Activated T-cell treated with anti-CD3 and anti-CD28 coated beads, Interleukin-2, amount 50 U/mL, for 24 hours (primary cell): ENCODE data around the gene OLFML1.

Experiments used
- DNase-seq: peaks from one replicate; pipeline ENCODE4 v3.0.0-alpha.2; 2020
- H3K27ac Mint-ChIP-seq: 2 replicates; pipeline ENCODE4 v1.8.0; 2020; ENCODE audit warnings: mild to moderate bottlenecking, mixed read lengths
- H3K27me3 Mint-ChIP-seq: 2 replicates; pipeline ENCODE4 v1.8.0; 2020; ENCODE audit warnings: mixed read lengths
- H3K36me3 Mint-ChIP-seq: 2 replicates; pipeline ENCODE4 v1.8.0; 2020; ENCODE audit warnings: low read depth, mixed read lengths
- H3K4me1 Mint-ChIP-seq: 2 replicates; pipeline ENCODE4 v1.8.0; 2020; ENCODE audit warnings: low read depth, mixed read lengths
- H3K4me3 Mint-ChIP-seq: 2 replicates; pipeline ENCODE4 v1.8.0; 2020; ENCODE audit warnings: mild to moderate bottlenecking, moderate library complexity, mixed read lengths
- H3K9me3 Mint-ChIP-seq: 2 replicates; pipeline ENCODE4 v1.8.0; 2020; ENCODE audit warnings: mixed read lengths

Gene OLFML1

DNA sequence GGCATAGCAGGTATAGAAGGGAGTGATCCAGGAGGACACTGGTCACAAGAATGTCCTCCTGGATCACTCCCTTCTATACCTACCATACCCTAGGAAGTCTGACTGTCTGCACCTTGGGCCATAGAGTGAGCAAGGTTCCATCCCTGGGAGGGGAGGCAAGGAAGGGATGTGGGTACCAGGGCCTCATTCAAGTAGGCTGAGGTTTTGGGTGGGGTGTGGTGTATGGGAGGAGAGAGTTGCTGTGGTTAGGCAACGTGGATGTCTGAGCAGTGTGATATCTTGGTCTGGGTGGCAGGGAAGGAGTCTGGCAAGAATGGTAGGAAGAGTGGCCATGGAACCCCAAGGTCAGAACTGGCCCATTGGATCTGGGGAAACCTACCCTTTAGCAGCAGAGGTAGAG is 41.7 kb downstream of the OLFML1 start:
- Mint-ChIP-seq H3K27me3 (no peaks in the 10 kb centered on the region), H3K27ac (peak overlapping the region; percentile 16), H3K4me1 (peaks cover 49% of the 10 kb centered on the region), H3K9me3 (no peaks in the 10 kb centered on the region), H3K36me3 (no peaks in the 10 kb centered on the region), H3K4me3 (no peak overlapping the region)
- DNase-seq, result no peak

DNA sequence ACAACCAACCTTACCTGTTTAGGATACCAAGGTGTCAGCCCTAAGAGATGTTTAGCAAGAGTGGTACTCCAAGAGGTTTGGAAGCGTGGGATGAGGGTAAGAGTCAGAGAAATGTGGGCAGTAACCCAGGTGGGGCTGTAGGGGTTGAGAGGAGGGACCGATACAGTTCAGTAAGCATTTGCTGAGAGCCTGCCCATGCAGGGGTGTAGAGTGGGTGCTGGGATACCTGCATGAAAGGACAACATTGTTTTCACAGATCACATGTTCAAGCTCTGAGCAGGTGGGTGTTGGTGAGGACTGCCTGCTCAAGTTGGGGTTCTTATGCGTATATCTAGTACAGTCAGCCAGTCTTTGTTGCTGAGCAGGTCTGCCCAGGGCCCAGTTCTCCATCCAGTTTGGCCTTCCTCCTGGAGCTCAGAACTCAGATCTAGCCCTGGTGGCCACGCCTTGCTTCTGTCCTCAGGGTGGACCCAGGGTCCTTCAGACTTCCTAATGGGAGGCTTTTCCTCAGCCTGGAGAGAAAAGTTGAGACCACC is 43.3 kb downstream of the OLFML1 start:
- Mint-ChIP-seq H3K4me3 (no peak overlapping the region), H3K27ac (peak overlapping the region; percentile 20), H3K9me3 (no peaks in the 10 kb centered on the region), H3K36me3 (no peaks in the 10 kb centered on the region), H3K4me1 (peaks cover 49% of the 10 kb centered on the region), H3K27me3 (no peaks in the 10 kb centered on the region)
- no peak for DNase-seq

DNA sequence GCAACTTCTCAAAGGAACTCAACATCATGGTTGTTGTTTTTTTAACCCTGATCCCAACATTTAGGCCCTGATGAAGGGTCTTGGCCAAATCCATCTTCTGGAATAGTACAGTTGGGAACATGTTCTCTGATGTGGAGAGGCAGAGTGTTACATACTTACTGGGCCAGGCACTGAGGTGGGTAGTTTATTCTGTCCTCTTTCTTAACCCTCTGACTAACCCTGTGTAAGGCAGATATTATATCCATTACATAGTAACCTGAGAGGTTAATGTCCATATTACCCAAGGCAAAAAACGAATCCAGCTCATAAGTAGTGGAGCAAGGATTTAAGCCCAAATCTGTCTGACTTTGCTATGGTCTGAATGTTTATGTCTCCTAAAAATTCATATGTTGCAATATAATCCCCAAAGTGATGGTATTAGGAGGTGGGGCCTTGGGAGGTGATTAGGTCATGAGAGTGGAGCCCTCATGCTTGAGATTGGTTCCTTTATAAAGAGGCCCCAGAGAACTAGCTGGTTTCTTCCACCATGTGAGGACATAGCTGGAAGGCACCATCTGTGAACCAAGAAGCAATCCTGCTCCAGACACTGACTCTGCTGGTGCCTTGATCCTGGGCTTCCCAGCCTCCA is 44.8 kb downstream of the OLFML1 start:
- DNase-seq, result no peak
- no peaks in the 10 kb centered on the region for H3K36me3 Mint-ChIP-seq
- H3K4me3 Mint-ChIP-seq, result no peak overlapping the region
- H3K27ac Mint-ChIP-seq, result no peak overlapping the region
- H3K9me3 Mint-ChIP-seq, result no peaks in the 10 kb centered on the region
- H3K27me3 Mint-ChIP-seq, result no peaks in the 10 kb centered on the region
- H3K4me1 Mint-ChIP-seq, result peaks cover 40% of the 10 kb centered on the region

DNA sequence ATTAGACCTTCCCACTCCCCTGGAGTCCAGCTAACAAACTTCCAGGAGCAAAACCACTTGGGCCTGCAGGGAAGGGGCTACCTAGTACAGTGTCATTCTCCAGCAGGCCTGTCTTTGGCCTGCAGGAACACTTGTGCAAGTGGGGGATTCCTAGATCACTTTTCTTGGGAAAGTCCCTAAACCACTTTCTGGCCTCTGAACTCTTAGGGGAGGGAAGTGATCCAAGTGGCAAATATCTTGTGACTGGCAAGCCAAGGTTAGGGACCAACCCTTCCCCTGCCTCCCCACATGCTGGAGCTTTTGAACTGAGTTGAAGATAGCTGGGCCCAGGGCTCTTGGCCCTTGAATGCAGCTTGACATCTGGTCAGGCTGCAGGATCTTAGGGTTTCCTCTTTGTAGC is 45.7 kb downstream of the OLFML1 start:
- H3K4me1 Mint-ChIP-seq, result peaks cover 36% of the 10 kb centered on the region

DNA sequence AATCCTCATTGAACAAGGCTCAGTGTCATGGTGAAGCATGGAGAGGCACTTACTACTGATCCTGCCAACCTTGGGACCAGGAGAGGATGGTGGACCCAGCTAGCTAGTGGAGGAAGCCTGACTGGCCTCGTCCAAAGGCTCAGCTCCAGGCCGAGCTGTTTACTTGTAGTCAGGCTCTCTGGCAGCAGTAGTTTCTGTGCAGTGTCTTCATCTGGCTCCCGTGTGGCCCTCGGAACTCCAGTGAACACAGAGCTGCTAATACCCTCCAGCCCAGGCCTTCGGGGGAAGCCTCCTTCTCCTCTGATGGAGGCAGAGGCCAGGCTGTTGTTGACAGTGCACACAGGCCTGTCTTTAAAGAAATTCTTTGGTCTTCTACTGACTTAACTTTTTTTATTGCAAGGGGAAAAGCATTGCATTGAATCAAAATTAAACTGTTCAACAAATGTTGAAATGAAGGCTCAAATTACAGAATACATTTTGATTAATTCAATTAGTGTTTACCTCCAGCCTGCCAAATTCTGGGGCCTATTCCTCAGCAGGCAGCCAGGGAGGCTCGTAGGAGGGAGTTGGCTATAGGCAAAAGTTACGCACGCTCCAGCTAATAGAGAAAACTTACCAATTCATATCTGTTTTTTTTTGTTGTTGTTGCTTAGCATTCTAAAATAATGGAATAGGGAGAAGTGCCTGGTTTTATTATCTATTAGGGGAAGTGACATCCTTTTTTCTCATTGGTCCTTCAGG is 47.3 kb downstream of the OLFML1 start:
- Mint-ChIP-seq H3K4me3 (no peak overlapping the region), H3K27ac (no peak overlapping the region), H3K27me3 (no peaks in the 10 kb centered on the region), H3K4me1 (peaks cover 37% of the 10 kb centered on the region), H3K9me3 (no peaks in the 10 kb centered on the region), H3K36me3 (no peaks in the 10 kb centered on the region)
- no peak for DNase-seq

More for the DNA sequence above, 45.7 kb downstream of the OLFML1 start:
- Mint-ChIP-seq H3K27ac (no peak overlapping the region), H3K4me3 (no peak overlapping the region), H3K9me3 (no peaks in the 10 kb centered on the region), H3K36me3 (no peaks in the 10 kb centered on the region), H3K27me3 (no peaks in the 10 kb centered on the region)
- no peak for DNase-seq

DNA sequence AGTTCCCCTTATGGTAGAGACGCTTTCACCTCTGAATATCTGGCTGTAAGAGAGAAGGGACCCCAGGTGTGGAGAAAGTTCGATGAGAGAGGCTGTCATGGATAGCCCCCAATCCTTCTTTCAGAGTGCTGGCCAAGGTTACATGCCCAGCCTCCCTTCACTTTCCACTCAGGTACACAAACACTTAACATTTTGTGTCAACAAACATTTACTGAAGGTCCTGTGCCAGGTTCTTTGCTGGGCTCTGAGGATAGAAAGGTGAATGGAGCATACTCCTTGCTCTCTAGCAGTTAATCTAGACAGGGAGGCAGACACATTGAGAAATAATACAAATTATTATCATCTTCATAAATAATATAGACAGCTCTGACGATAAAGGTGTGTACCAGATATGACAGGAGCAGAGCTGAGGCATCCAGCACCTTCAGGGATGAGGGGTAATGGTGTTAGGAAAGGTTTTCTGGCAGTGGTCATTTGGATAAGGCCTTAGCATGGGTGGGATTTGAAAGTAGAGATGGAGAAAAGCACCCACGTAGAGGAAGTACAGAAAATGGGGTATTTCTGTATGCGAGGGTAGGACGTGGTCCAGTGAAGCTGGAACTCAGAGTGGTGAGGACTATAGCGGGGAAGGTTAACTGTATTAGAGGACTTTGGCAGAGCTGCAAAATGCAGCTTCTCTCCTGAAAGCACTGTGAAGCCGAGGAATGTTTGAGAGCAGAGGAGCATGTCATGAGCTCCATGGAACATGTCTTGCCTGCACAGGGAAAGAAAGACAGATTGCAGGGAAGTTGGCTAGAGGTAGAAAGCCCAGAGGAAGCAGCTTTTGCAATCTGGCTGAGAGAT is 48.1 kb downstream of the OLFML1 start:
- H3K36me3 Mint-ChIP-seq, result no peaks in the 10 kb centered on the region
- H3K27ac Mint-ChIP-seq, result no peak overlapping the region
- no peaks in the 10 kb centered on the region for H3K9me3 Mint-ChIP-seq
- peaks cover 36% of the 10 kb centered on the region for H3K4me1 Mint-ChIP-seq
- H3K4me3 Mint-ChIP-seq, result no peak overlapping the region
- no peaks in the 10 kb centered on the region for H3K27me3 Mint-ChIP-seq
- DNase-seq, result no peak

DNA sequence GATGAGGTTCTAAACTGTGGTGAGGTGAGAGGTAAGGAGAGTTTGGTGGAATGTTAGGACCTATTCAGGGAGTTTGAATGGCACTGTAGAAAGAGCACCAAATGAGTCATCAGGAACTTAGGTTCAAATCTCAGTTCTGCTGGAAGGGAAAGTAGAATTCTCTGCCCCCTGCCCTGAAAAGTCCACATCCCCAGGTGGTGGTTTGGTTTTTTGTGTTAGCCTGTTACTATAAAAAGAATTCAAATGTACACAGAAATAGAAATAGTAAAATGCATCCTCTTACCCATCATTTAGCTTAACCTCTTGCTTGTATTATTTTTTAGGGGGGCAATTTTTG is 48.7 kb downstream of the OLFML1 start:
- Mint-ChIP-seq H3K36me3 (no peaks in the 10 kb centered on the region), H3K9me3 (no peaks in the 10 kb centered on the region), H3K27me3 (no peaks in the 10 kb centered on the region), H3K4me1 (peaks cover 32% of the 10 kb centered on the region), H3K27ac (no peak overlapping the region), H3K4me3 (no peak overlapping the region)
- DNase-seq, result no peak

DNA sequence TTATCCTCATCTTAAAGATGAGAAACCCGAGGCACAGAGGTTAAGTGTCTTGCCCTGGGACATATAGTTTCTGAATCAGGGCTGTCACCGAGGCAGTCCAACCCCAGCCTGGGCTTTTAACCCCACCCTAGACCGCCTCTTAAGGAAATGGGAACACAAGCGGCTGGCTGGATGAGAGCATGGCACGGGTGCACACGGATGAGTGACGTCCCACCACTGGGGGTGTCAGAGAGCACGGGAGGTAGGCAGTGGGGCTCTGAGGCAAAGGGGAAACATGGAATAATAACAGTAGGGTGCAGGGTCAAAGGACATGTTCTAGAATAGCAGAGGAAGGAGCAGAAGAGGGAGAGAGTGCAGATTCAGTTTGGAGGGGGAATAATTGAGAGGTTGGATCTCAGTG is 50.8 kb downstream of the OLFML1 start:
- H3K4me3 Mint-ChIP-seq, result no peak overlapping the region
- no peak for DNase-seq
- no peaks in the 10 kb centered on the region for H3K9me3 Mint-ChIP-seq
- no peaks in the 10 kb centered on the region for H3K36me3 Mint-ChIP-seq
- no peak overlapping the region for H3K27ac Mint-ChIP-seq
- peaks cover 31% of the 10 kb centered on the region for H3K4me1 Mint-ChIP-seq
- H3K27me3 Mint-ChIP-seq, result peaks cover 3% of the 10 kb centered on the region

DNA sequence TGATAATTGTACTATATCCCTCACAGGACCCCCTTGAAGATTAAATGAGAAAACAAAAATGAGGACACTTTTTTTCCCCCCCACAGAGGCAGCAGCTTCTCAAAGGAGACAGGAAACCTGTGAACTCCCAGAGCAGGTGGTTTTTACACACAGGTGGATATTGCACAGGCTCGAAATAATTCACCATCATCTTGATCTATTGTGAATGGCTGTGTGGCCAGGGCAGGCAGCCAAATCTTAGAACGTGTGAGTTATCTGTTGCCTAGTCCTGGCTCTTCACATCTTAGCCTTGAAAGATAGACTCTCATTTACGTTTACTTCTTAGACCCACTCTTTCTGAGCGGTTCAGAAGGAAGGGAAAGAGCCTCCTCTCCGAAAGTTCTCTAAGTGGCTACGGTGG is 52.0 kb downstream of the OLFML1 start:
- no peak overlapping the region for H3K4me3 Mint-ChIP-seq
- peaks cover 27% of the 10 kb centered on the region for H3K4me1 Mint-ChIP-seq
- no peaks in the 10 kb centered on the region for H3K9me3 Mint-ChIP-seq
- peaks cover 3% of the 10 kb centered on the region for H3K27me3 Mint-ChIP-seq
- no peak overlapping the region for H3K27ac Mint-ChIP-seq
- H3K36me3 Mint-ChIP-seq, result no peaks in the 10 kb centered on the region
- no peak for DNase-seq

DNA sequence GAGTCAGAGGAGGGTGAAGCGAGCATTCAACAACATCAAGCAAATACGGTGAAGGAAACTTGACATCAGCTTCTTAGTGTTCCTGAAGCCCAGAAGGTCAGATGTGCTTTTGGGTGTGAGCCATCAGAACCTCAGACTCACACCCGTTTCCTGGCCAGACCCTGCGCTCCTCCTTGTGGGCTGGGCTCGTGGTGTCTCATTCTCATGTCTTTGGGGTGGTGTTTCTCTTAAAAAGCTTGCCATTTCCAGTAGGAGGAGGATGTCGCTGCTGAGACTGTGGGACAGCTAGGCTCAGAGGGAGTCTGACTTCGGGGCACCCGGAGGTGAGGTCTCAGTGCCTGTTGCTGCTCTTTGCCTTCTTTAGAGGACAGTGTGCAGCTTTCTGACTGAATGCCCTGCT is 52.7 kb downstream of the OLFML1 start:
- Mint-ChIP-seq H3K27ac (no peak overlapping the region), H3K36me3 (no peaks in the 10 kb centered on the region), H3K4me1 (peaks cover 27% of the 10 kb centered on the region), H3K9me3 (no peaks in the 10 kb centered on the region), H3K27me3 (peaks cover 3% of the 10 kb centered on the region), H3K4me3 (no peak overlapping the region)
- DNase-seq, result no peak

DNA sequence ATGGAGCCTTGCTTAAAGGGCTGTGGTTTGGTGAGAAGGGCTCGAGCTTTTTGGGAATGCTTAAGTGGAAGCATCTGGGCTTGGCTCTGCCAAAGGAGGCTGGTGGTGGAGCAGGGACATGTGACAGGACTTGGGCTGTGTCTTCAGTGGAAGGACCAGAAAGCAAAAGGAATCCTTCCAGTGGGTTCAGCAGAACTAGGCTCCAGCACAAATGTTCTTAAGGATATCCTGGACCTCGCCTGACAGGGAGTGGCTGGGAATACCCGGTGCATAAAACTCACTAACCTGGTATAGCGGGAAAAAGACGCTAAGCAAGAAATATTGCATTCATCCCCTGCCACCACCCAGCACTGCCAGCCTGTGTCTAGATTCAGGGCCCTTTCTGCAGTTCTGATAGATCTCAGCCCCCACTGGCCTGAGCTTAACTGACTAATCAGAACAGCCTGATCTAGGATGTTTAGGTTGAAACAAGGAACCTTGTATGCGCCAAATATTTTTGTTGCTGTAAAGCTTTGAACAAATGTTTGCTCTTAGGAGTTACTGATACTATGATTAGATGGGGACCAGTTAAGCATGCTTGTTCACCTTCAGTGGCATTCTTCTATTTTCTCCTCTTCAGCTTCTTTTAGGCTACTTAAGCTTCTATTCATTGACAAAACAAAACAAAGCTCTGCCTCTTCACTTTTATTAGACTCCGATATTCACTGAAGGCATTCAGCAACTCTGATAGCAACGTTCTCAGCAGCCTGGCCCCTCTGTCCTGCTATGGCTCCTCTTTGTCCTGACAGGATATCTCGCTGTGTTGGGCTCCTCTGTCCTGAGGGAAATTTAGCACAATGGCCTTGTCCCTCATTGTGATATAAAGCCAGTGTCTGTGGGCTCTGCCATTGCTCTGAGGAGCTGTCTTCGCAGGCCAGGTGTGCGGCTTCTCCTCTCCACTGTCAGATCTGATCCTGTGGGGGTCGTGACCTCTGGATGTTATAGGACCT is 53.5 kb downstream of the OLFML1 start:
- no peaks in the 10 kb centered on the region for H3K9me3 Mint-ChIP-seq
- H3K4me1 Mint-ChIP-seq, result peaks cover 27% of the 10 kb centered on the region
- H3K27ac Mint-ChIP-seq, result no peak overlapping the region
- no peaks in the 10 kb centered on the region for H3K36me3 Mint-ChIP-seq
- peaks cover 3% of the 10 kb centered on the region for H3K27me3 Mint-ChIP-seq
- no peak for DNase-seq
- no peak overlapping the region for H3K4me3 Mint-ChIP-seq

DNA sequence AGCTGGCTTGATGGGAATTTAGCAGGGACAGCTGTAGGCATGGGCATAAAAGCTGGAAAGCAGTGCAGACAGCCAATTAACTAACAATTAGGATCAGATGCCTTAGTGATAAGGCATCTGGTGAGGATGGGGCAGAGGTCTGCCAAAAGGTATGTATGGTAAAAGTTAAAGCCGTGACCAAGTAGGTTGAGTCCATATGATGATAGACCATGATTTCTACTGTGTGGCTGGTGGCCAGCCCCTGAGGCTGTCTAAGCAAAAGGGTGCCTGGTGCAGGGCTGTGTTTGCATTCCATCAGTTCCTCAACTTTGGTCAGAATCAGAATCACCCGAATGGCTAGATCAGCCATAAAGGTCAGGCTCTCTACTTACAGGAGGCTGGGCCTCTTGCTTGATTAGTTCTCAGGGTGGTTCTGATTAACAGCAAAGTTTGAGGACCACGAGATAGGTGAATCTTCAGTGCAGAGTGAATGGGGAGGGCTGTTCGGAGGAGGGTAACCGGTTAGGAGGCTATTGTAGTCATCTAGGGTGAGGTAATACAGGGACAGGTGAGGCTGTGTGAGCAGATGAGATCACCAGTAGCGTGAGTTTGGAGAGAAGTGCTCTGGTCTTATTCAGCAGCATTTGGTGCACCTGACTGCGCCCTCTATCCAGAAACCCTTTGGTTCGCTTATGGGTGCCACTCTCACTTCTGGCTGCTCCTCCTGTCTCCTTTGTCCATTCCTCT is 55.7 kb downstream of the OLFML1 start:
- Mint-ChIP-seq H3K4me1 (peaks cover 22% of the 10 kb centered on the region), H3K27me3 (peaks cover 3% of the 10 kb centered on the region), H3K36me3 (no peaks in the 10 kb centered on the region), H3K27ac (no peak overlapping the region), H3K4me3 (no peak overlapping the region), H3K9me3 (no peaks in the 10 kb centered on the region)
- DNase-seq, result no peak

DNA sequence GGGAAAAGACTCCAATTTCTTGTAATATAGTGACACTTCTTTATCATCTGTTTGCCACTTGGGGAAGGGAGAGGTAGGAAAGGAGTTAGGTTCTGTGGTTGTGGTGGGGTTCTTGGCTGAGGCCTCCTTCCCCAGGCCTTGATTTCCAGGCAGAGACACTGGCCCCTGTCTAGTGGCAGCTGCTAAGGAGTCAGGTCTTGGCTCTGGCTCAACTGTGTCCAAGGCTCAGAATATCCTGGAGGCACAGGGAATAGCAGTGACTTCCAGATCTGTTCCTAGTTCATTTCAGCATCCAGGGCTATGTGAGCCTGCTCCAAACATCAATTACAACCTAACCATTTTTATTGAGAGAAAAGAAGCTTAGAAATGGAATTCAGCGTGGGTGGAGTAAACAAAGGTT is 58.0 kb downstream of the OLFML1 start:
- no peaks in the 10 kb centered on the region for H3K36me3 Mint-ChIP-seq
- peaks cover 3% of the 10 kb centered on the region for H3K27me3 Mint-ChIP-seq
- DNase-seq, result no peak
- no peak overlapping the region for H3K4me3 Mint-ChIP-seq
- H3K27ac Mint-ChIP-seq, result no peak overlapping the region
- peaks cover 2% of the 10 kb centered on the region for H3K4me1 Mint-ChIP-seq
- no peaks in the 10 kb centered on the region for H3K9me3 Mint-ChIP-seq
